Gastrocnemius medialis (tissue), 4 donors: Measurements from ENCODE around the gene GMPR. TPM values are rescaled to one million over a fixed set of nuclear protein-coding genes. Genes with fewer than 3 reads are reported as not detected.

Experiments used
- ATAC-seq, 2 donors: fragments of 150-250 bp; one replicate each; pipeline ENCODE4 v1.9.1; 2016
- DNase-seq, 2 donors: peaks; one replicate each; pipeline ENCODE4 v3.0.0-alpha.2; 2019
- H3K27ac ChIP-seq, 4 donors: fragments of 200-600 bp; sonication (generic); 1 replicate in 1 of 4; 2 replicates in 3 of 4; pipeline ENCODE4 v1.5.1; 2016 to 2018; ENCODE audit warnings: mild to moderate bottlenecking in 2 of 4, moderate library complexity in 1 of 4
- H3K27me3 ChIP-seq, 3 donors: fragments of 200-600 bp; sonication (generic) in 2 of 3; 1 replicate in 1 of 3; 2 replicates in 2 of 3; pipeline versions ENCODE4 v1.5.1 to v1.6.0; 2016 to 2019; ENCODE audit warnings: mild to moderate bottlenecking in 1 of 3, moderate library complexity in 1 of 3
- H3K36me3 ChIP-seq, 2 donors: fragments of 200-600 bp; sonication (generic) in 1 of 2; one replicate each; pipeline ENCODE4 v1.5.1; 2017 to 2018
- H3K4me1 ChIP-seq, 2 donors: fragments of 200-600 bp; sonication (generic) in 1 of 2; one replicate each; pipeline ENCODE4 v1.5.1; 2016 to 2017; ENCODE audit warnings: mild to moderate bottlenecking in 2 of 2
- H3K4me3 ChIP-seq, 4 donors: fragments of 200-600 bp; sonication (generic) in 3 of 4; 1 replicate in 1 of 4; 2 replicates in 3 of 4; pipeline ENCODE4 v1.5.1; 2016 to 2019; ENCODE audit warnings: mild to moderate bottlenecking in 2 of 4
- H3K9me3 ChIP-seq, 3 donors: fragments of 200-600 bp; sonication (generic) in 2 of 3; 1 replicate in 1 of 3; 2 replicates in 2 of 3; pipeline ENCODE4 v1.5.1; 2016 to 2019
- POLR2A ChIP-seq, 2 donors: fragments of 450-650 bp; IDR thresholded peaks; one replicate each; pipeline ENCODE4 v1.6.1; 2017; ENCODE audit warnings: antibody characterized with exemption in 2 of 2, mild to moderate bottlenecking in 2 of 2, moderate library complexity in 2 of 2
- in situ Hi-C, 4 donors: fragments of 200-750 bp; cut with MboI; loops; one replicate each; pipeline versions ENCODE4 v1.15.0 to v1.8.0; 2017; ENCODE audit warnings: low sequenced_read_pairs in 4 of 4
- intact Hi-C: fragments of 100-400 bp; cut with DNase I; formaldehyde crosslinking; loops from one replicate; pipeline ENCODE4 v1.15.1; 2023; ENCODE audit warnings: low total_unique reads
- total RNA-seq, 4 donors: library from RNA; depleted of rRNA; stranded (reverse); fragments of >200 nt; gene quantifications; one replicate each; pipeline versions ENCODE4 v1.1.0 to v1.2.3, GENCODE V29; 2016
- TF ChIP-seq, protein P1 (sequence below), 5 experiments: fragments of 450-650 bp in 3 of 5; fragments of 200-600 bp in 2 of 5; sonication (generic) in 2 of 5; IDR thresholded peaks in 4 of 5; conservative IDR thresholded peaks in 1 of 5; 1 replicate in 4 of 5; 2 replicates in 1 of 5; pipeline ENCODE4 v1.5.1; 2016 to 2019; ENCODE audit warnings: antibody characterized with exemption in 5 of 5, mild to moderate bottlenecking in 3 of 5, moderate library complexity in 3 of 5

Gene GMPR
- total RNA-seq, 4 donors from 2014 or later, result 109 to 266 (median 239) TPM

DNA sequence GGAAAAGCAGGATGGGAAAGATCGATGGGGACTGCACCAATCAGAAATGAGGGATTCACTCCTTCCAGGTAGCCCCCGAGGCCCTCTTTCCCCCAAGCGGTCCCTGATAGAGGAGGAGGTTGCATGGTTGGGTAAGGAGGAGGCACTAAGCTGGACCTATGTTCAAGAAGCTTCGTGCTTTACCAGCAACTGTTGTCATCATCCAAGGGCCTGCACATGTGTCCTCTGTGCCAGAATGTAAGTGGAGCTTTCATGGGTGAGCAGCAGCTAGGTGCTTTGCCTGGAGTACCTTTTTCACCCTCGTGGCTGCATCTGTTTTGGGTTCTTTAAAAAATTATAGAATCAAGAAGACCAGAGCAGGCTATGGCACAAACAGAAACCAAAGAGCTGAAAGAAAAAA is 54.0 kb downstream of the GMPR start:
- DNase-seq, result peak; percentile 30 to 56
- H3K9me3 ChIP-seq, result no peaks in the 10 kb centered on the region
- in situ Hi-C loops (no loop called here), intact Hi-C loops (no loop called here)
- peaks cover 10 to 11% of the 10 kb centered on the region in 2 donors for H3K4me1 ChIP-seq
- H3K27me3 ChIP-seq, result no peaks in the 10 kb centered on the region
- peaks cover 0 to 61% of the 10 kb centered on the region in 2 donors for H3K36me3 ChIP-seq
- no peak for TF ChIP-seq POLR2A (IDR thresholded peaks at IDR 0.05)
- TF ChIP-seq, protein P1, sequence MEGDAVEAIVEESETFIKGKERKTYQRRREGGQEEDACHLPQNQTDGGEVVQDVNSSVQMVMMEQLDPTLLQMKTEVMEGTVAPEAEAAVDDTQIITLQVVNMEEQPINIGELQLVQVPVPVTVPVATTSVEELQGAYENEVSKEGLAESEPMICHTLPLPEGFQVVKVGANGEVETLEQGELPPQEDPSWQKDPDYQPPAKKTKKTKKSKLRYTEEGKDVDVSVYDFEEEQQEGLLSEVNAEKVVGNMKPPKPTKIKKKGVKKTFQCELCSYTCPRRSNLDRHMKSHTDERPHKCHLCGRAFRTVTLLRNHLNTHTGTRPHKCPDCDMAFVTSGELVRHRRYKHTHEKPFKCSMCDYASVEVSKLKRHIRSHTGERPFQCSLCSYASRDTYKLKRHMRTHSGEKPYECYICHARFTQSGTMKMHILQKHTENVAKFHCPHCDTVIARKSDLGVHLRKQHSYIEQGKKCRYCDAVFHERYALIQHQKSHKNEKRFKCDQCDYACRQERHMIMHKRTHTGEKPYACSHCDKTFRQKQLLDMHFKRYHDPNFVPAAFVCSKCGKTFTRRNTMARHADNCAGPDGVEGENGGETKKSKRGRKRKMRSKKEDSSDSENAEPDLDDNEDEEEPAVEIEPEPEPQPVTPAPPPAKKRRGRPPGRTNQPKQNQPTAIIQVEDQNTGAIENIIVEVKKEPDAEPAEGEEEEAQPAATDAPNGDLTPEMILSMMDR (IDR thresholded peaks at IDR 0.05 in 4 of 5, conservative IDR thresholded peaks at IDR 0.05 in 1 of 5), result no peak
- peak overlapping the region; percentile 66 to 91 (median 76) for H3K27ac ChIP-seq
- ATAC-seq, result peak; percentile 78 to 81
- no peak overlapping the region for H3K4me3 ChIP-seq

DNA sequence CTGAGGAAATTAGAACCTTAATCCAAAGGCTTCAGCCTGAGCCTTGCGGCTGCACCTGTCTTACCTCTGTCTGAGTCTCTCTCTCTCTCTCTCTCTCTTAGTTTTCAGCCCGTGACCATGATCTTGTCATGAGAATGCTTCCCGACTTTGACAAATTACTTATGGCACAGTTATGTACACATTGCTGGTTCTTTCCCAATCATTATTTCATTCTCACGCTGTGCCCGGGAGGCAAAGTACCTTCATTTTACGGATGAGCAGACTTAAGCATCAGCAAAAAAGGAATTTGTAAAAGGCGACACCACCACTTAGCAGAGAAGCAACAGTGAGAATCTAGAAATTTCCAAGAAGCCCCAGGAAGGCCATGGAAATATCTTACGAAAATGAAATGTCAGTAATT is 54.6 kb downstream of the GMPR start:
- H3K4me1 ChIP-seq, result peaks cover 10 to 11% of the 10 kb centered on the region in 2 donors

DNA sequence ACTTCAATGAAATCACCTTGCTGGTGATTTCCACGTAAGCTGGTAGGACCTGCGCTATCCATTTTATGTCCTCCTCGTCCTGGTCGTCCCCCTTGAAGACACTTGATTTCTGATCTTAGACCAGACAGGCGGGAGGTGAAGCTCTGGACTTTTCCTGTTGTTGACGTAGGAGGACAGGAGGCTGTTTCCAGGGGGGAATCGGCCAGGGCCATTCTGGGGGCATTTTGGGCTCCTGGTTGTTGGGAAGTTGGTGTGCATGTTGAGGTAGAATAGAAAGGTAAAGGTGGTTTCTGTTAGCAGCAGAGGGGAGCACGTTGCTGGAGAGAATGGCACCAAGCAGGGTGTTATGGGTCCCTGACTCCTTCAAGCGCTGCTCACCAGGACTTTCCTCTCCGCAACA is 56.0 kb downstream of the GMPR start:
- Histone ChIP-seq H3K4me3 (no peak overlapping the region), H3K27me3 (no peaks in the 10 kb centered on the region), H3K27ac (peak overlapping the region; percentile 19 to 91 (median 72)), H3K9me3 (no peaks in the 10 kb centered on the region), H3K4me1 (peaks cover 14 to 18% of the 10 kb centered on the region in 2 donors), H3K36me3 (peaks cover 0 to 65% of the 10 kb centered on the region in 2 donors)
- DNase-seq, result no peak
- intact Hi-C loops (no loop called here), in situ Hi-C loops (no loop called here)
- no peak for TF ChIP-seq POLR2A (IDR thresholded peaks at IDR 0.05)
- TF ChIP-seq, protein P1 (IDR thresholded peaks at IDR 0.05 in 4 of 5, conservative IDR thresholded peaks at IDR 0.05 in 1 of 5), result no peak
- ATAC-seq, result no peak

More for the DNA sequence above, 54.6 kb downstream of the GMPR start:
- Histone ChIP-seq H3K36me3 (peaks cover 0 to 62% of the 10 kb centered on the region in 2 donors), H3K4me3 (no peak overlapping the region), H3K9me3 (no peaks in the 10 kb centered on the region), H3K27me3 (no peaks in the 10 kb centered on the region), H3K27ac (peak overlapping the region; percentile 66 to 91 (median 76))
- intact Hi-C loops (no loop called here), in situ Hi-C loops (no loop called here)
- peak; percentile 13 to 51 for ATAC-seq
- no peak for DNase-seq
- TF ChIP-seq, protein P1 (IDR thresholded peaks at IDR 0.05 in 4 of 5, conservative IDR thresholded peaks at IDR 0.05 in 1 of 5), result no peak
- TF ChIP-seq POLR2A (IDR thresholded peaks at IDR 0.05), result no peak

DNA sequence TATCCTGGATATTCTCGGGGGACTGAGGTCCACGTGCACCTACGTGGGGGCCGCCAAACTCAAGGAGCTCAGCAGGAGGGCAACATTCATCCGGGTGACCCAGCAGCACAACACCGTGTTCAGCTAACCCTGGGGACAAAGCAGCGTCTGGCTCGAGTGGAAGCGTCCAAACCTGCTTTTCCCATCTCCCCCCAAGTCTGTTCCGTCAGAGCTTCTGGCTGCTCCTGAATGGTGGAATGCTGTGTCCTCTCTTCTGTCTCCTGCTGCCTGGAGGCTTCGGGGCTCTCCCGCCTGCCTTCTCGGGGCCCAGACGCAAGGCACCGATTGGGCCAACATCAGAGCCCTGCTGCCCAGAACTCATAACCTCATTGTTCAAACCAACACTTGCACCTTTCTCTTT is 56.7 kb downstream of the GMPR start:
- ATAC-seq (no peak), DNase-seq (peak in 1 of 2 donors; percentile 10)
- no peaks in the 10 kb centered on the region for H3K9me3 ChIP-seq
- TF ChIP-seq, protein P1 (IDR thresholded peaks at IDR 0.05 in 4 of 5, conservative IDR thresholded peaks at IDR 0.05 in 1 of 5), result no peak
- TF ChIP-seq POLR2A (IDR thresholded peaks at IDR 0.05), result no peak
- intact Hi-C loops, result no loop called here
- H3K36me3 ChIP-seq, result peaks cover 0 to 64% of the 10 kb centered on the region in 2 donors
- no peaks in the 10 kb centered on the region for H3K27me3 ChIP-seq
- in situ Hi-C loops, result no loop called here
- no peak overlapping the region for H3K4me3 ChIP-seq
- H3K4me1 ChIP-seq, result peaks cover 21 to 22% of the 10 kb centered on the region in 2 donors
- H3K27ac ChIP-seq, result peak overlapping the region; percentile 19 to 91 (median 72)

DNA sequence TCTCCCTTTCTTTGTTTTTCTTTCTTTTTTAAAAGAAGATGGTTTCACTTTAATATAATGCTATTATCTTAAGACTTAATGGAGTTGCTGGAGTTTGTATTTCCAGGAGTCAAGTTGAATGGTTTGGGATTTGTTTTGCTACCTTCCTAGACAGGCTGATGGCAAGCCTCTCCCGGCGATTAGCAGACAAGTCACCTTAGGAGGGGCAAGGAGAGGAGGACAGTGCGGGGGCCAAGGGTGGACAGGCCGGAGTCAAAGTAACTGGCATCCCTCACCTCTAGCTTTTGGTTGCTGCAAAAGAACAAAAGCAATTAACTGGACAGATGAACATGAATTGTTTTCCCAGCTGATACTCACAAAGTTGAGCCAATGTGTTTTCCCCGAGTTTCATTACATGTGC is 57.1 kb downstream of the GMPR start:
- TF ChIP-seq POLR2A (IDR thresholded peaks at IDR 0.05), result no peak
- TF ChIP-seq, protein P1 (IDR thresholded peaks at IDR 0.05 in 4 of 5, conservative IDR thresholded peaks at IDR 0.05 in 1 of 5), result no peak
- DNase-seq, result peak in 1 of 2 donors; percentile 7
- Histone ChIP-seq H3K27ac (peak overlapping the region; percentile 19 to 91 (median 72)), H3K9me3 (no peaks in the 10 kb centered on the region), H3K36me3 (peaks cover 0 to 60% of the 10 kb centered on the region in 2 donors), H3K27me3 (no peaks in the 10 kb centered on the region), H3K4me3 (no peak overlapping the region), H3K4me1 (peaks cover 22 to 25% of the 10 kb centered on the region in 2 donors)
- no peak for ATAC-seq
- intact Hi-C loops (no loop called here), in situ Hi-C loops (no loop called here)
